GM21529 (cell line): ENCODE measurements around the gene NDUFS2.
A peak's percentile ranks its signal among the peaks of the same experiment; 100 is the strongest.

Source experiments
- ATAC-seq: cut with Tn5 transposase; IDR thresholded peaks from one replicate; pipeline ENCODE4 v1.9.1; 2021; ENCODE audit not compliant: unreplicated experiment

The NDUFS2 gene

GRCh38 chr1:161193561-161194235, 8.5 kb upstream of the NDUFS2 start:
- no peak for ATAC-seq

DNA sequence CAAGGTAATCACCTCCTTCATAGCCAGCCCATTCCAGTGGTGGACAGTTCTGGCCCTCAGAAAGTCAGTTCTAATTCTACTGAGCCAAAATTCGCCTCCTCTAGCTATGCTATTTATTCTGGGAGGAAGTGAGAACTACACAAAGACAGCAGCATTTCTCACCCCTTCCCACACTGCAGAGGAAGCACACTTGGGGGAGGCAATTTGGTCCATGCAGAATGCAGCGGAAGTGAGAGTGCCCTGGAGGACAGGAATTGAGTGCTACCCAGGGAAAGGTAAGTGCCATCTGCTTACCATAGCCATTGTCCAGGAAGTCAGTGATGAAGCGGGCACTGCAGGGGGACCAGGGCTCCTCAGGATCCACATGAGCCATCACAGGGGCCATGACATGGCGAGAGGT, 7.0 kb upstream of the NDUFS2 start:
- ATAC-seq: peak; percentile 77

GRCh38 chr1:161196111-161196510, 6.1 kb upstream of the NDUFS2 start:
- ATAC-seq: no peak

GRCh38 chr1:161196521-161197451, 5.4 kb upstream of the NDUFS2 start:
- no peak for ATAC-seq

DNA sequence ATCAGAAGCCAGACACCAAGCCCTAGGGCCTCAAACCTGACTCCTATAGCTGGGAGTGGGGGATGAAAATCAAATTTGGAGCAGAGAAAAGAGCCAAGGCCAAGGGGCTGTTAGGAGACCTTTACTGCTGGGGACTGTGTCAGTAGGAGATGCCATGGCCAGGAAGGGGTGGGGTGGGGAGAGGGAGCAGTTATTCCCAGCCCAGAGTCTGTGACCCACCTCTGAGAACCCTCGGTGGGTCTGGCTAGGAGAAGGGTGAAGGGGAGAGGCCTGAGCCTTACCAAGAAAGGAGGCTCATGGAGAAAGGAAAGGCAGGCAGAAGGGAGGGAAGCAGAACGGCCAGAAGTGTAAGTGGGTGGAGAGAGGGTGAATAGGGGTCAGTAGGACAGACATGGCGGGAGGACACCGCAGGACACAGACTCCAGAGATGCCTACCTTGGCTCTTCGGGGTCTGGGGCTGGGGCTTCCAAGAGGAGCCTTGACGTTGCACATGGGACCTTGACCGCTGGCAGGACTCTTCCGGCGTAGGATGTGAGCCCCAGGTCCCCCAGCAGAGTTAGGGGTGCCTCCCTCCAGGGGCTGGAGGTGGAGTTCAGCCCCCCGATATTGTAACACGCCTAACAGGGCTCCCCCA, 4.5 kb upstream of the NDUFS2 start:
- no peak for ATAC-seq

DNA sequence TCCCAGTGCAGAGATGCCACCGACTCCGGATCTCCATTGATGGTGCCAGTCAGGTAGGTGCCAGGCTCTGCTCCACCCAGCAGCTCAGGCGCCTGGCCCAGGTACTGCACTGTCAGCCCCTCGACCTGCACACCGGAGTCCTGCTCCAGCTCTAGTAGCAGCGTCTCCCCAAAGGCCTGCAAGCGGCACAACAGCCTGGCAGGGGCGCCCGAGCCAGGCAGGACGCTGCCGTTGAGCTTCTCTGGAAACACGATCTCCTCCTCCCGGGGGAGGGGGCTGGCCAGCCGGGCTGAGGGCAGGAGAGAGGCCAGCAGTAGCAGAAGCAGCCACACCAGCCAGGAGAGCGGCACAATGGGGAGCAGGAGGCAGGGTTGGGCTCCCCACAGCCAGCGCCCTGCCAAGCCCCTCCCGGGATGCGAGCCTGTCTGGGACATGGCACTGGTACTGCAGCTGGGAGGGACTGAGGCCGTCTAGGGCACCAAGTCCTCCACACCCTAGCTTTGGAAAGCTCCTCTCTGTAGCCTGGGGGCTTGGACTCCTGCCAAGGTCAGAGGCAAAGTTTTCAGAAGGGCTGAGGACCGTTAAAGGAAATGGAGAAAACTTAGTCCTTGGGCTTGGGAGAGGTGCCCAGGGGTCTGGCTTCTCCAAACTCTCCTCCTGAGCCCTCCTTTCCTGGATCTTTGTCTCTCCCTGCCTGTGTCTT, 3.8 kb upstream of the NDUFS2 start:
- ATAC-seq: no peak

DNA sequence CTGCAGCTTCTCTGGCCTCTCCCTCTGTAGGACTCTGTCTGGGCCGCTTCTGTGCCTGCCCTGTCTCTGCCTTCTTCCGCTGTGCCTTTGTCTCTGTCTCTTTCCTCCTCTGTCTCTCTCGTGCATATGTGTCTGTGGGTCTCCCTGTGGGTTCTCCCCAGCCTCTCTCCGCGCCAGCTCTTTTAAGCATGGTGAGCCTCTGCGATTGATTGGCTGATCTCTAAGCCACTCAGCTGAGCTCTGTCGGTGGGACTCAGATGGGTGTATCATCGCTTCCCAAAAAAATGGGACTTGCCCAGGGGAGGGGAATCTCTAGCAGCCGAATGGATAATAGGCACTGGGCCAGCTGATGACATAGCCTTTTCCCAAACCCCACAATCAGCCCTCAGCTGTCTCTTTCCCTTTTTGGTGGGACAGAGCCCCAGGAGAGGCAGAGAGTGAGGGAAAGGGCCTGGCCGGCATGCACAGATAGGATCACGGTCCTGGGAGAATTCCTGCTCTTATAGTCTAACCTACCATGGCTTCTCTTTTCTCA, 3.2 kb upstream of the NDUFS2 start, which contains the start of gene ADAMTS4:
ADAMTS4 (minus strand) TSS at position 158 of the 535 bp plus-strand sequence. CDS start 427 bp downstream, outside the sequence.
- no peak for ATAC-seq

DNA sequence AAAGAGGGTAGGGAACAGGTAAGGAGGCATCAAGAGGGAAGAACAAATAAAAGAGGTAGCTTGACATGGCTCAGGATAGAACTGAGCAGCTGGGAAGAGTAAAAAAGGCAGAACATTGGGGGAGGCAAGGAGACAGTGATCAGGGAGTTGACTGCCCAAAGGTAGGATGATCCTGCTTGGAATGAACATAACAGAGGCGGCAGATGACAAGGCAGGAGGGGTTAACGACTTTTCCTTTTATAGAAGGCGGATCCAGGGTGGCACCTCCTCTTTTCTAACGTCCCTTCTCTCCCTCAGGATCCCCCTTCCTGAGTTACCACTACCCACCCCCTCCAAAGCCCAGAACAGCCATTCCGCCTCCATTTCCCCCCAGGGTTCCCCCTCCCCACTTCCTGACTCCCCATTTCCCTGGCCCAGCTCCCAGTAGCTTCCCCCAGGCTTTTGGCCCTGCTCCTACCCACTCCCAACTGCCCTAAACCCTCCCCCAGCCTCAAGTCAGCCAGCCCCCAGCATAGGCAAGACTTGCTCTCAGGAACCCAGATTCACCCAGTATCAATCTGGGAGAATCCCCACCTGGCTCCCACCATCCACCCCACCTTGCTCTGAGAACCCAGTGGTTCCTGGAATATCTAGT, 2.5 kb upstream of the NDUFS2 start:
- no peak for ATAC-seq

DNA sequence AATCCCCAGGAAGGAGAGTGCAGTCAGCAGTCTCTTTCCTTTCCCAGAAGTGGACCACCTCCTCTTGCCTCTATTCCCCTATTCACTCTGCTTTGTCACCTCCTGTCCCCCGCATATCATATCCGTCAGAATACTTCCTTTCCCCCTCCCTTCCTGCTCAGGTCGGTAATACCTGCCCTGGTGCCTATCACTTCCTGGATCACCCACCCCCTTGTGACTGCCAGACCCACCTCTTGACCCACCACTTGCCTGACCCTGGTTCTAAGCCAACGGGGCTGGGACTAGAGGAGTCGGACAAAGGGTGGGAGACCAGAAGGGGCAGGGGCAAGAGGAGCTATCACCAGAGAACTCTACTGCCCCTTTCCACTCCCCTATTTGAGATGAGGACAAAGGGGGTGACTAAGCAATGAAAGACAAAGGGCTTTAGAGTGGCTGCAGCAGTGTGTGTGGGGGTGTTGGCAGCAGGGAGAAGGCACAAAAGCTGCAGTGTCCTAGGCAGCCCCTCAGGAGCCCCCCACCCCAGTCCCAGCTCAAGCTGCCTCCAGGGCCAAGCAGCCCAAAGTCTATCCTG, 1.7 kb upstream of the NDUFS2 start:
- ATAC-seq: no peak

DNA sequence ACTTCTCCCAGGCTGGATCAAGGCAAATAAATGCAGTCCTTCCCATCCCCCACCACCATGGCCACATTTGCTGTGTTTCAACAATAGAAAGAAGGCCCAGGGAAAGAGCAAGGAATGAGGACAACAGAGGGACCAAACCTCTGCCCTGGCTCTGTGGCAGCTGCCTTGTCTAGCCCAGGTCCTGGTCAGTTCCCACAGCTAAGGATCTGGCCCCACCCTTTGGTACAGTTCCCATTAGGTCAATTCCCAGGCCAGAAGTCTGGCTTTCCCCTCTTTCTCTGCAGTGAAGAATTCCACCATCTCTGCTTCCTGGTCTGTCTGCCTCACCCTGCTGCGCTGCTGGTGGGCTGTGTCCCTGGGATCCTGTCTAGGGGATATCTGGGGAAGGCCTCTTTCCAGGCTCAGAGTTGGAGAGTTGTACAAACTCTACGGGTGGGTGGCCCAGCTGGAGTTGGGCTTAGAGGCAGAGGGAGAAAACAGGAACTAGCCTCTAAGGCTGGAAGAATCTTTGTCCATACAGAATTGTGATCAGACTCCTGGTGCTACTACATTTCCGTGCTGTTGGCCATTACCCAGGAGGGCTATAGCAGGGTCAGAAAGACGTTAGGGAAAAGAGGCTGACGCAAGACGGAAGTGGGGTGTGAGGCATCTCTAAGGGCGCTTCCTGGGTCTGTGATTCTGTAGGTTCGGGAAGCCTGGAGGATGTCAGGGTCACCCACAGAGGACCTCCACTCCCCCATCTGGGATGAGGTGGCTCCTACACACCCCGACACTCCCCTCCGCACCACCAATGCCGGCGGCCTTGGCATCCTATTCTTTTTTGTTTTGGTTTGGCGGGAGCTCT, 953 bp upstream of the NDUFS2 start:
- ATAC-seq: no peak

- no peak for ATAC-seq
Observed at GRCh38 chr1:161206411-161207140, 4.4 kb downstream of the NDUFS2 start.

DNA sequence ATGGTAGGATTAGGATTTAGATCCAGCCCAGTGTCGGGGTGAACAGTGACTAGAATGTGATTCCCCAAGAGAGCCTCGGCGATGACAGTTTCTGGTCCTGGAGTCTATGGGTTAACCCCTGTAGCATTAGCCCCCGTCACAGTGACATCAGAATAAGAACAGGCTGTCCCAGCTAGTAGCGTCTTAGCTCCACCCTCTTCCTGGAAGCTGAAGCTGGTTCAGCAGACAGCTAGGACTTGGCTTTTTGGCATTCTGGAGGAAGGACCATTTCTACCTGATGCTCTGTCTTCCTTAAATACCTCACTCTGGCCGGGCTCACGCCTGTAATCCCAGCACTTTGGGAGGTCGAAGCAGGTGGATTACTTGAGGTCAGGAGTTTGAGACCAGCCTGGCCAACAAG, 5.0 kb downstream of the NDUFS2 start:
- ATAC-seq: no peak

DNA sequence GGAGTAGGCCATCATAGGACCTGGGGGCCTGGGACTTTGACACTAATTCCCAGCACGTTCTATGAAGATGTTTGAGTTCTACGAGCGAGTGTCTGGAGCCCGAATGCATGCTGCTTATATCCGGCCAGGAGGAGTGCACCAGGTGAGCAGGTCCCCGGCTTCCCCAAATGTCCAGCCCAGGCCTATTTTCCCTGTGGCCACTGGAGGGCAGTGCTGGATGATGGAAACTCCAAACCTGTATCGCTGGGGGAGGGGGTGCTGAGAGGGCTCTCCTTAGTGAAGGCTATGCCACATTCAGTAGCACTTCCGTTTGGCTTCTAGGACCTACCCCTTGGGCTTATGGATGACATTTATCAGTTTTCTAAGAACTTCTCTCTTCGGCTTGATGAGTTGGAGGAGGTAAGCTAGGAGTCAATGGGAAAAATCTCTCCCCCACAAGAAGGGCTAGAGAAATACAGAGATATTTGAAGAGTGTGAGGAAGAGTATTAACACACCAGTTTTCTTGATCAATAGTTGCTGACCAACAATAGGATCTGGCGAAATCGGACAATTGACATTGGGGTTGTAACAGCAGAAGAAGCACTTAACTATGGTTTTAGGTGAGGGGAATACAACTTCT, 7.7 kb downstream of the NDUFS2 start:
- no peak for ATAC-seq

DNA sequence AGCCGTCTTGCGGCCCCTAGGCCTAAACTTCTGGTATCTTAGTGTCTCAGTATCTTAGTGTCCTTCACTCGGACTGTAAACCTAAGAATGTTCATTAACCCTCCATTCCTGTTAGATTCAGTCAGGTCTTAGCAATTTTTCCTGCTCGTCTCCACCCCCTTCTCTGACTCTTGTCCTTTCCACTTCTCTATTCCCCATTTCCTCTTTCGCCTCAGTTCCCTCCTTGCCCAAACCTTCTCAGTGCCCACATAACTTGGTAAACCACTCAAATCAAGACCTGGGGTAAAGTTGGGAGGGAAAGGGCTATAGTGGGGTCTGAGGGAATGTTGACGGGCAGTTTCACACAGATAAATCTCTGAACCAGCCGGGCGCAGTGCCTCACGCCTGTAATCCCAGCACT, 12.2 kb downstream of the NDUFS2 start:
- no peak for ATAC-seq

- no peak for ATAC-seq
Observed at GRCh38 chr1:161215076-161215475, 12.9 kb downstream of the NDUFS2 start, which contains the start of gene FCER1G. FCER1G (plus strand) TSS chr1:161215295; CDS start chr1:161215322, 27 bp downstream.

DNA sequence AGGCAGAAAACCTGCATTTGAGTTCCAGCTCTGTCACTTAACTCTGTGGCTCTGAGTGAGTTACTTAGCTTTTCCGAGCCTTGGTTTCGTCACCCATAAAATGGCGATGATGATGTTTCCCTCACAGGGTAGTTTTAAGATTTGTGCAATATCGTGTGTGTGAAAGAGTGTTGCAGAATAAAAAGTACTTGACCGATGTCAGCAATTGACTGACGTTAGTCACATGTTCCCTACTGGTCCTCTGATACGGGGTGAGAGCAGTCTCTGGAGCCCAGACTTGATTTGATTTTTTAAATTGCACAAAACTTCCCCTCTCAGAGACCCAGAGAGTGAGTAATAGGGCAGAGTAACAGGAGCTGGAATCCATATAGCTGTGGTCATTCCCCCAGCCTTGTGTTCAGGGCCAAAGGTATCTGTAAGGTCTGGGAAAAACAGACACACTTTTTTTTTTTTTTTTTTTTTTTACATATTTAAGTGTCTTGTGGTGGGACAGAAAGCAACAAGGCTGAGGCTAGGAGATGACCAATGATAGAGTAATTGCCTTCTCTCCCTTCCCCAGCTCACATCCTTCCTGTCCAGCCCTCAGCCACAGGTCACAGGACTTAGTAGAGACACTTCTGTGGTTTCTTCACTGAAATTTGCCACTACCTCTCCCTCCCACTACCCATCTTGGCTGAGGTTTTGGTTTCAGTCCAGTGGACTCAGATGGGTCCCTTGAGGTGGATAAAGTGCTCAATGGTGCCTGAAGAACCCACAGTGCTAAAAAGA, 15.0 kb downstream of the NDUFS2 start:
- ATAC-seq: peak; percentile 92

GRCh38 chr1:161217831-161218230, 15.7 kb downstream of the NDUFS2 start:
- no peak for ATAC-seq
